ENCODE data around the gene PVALB. TPM values are rescaled to one million over a fixed set of nuclear protein-coding genes. Genes with fewer than 3 reads are reported as not detected.

Gene PVALB
- total and polyA plus RNA-seq, 2 donors (not counting 3 experiments of a cell fraction or from before 2014, with no cell fraction given) = not detected

- H4K20me1 ChIP-seq (replicated peaks; ENCODE audit: control insufficient read depth, extremely low read depth, insufficient read depth, low read length) = no peaks in the 10 kb centered on the region
- TF ChIP-seq POLR2A (IDR thresholded peaks at IDR 0.05; ENCODE audit: low read depth, low read length) (no peak), FOS (IDR thresholded peaks at IDR 0.05; ENCODE audit: borderline replicate concordance, insufficient read depth, low read length) (no peak), MYC (IDR thresholded peaks at IDR 0.05; ENCODE audit: low read depth, low read length) (no peak), GATA2 (IDR thresholded peaks at IDR 0.05; ENCODE audit: insufficient read depth, insufficient read length, low read depth, low read length) (no peak), CTCF (IDR thresholded peaks at IDR 0.05; ENCODE audit: extremely low read depth in 1 of 2, insufficient read depth in 1 of 2, low read depth in 1 of 2, low read length in 2 of 2) (no peak), POLR2AphosphoS5 (IDR thresholded peaks at IDR 0.05; ENCODE audit: insufficient read depth, low read depth, low read length) (no peak), EZH2 (IDR thresholded peaks at IDR 0.05; ENCODE audit: borderline replicate concordance, low read depth, low read length, severe bottlenecking) (no peak), JUN (IDR thresholded peaks at IDR 0.05; ENCODE audit: borderline replicate concordance, insufficient read depth, insufficient read length, low read depth) (no peak), MAX (IDR thresholded peaks at IDR 0.05; ENCODE audit: insufficient read depth, insufficient read length) (no peak)
- FAIRE-seq = no peak
- intact Hi-C loops (cut with micrococcal nuclease) (no loop called here), dilution Hi-C loops (cut with MboI; ENCODE audit: extremely low pct_ligation_motif_present, low sequenced_read_pairs) (no loop called here)
- no peak for DNase-seq (ENCODE audit: low read depth, low spot score)
- CTCF ChIA-PET = interaction anchor here (1.1 to 6.5 kb wide), 3 partner anchors 8 to 221 kb away, joined by 4 to 39 read pairs (median 6); partner anchors contain the start of gene IFT27
- no TSS peak for BruUV-seq (replicated peaks)
- no peaks in the 10 kb centered on the region for H3K9me3 ChIP-seq (replicated peaks; ENCODE audit: control insufficient read depth, insufficient read depth, low read length)
- H3K79me2 ChIP-seq (ENCODE audit: control insufficient read depth, insufficient read depth, low read length) = no peaks in the 10 kb centered on the region
- no peaks in the 10 kb centered on the region for H3K9me1 ChIP-seq (replicated peaks; ENCODE audit: control insufficient read depth, extremely low read depth, insufficient read depth, low read length)
- H3K27ac ChIP-seq (ENCODE audit: insufficient read depth, low read depth, low read length) = no peak overlapping the region
- no peak overlapping the region for H2AFZ ChIP-seq (ENCODE audit: low read depth, low read length)
- H3K4me3 ChIP-seq (replicated peaks in 1 of 3; ENCODE audit: insufficient read depth in 1 of 3, low read depth in 1 of 3, low read length in 3 of 3) = no peak overlapping the region
- H3K9ac ChIP-seq (replicated peaks; ENCODE audit: extremely low read depth, insufficient read depth, low read length) = no peak overlapping the region
- H3K4me2 ChIP-seq (ENCODE audit: insufficient read depth, low read length) = no peak overlapping the region
- H3K4me1 ChIP-seq (ENCODE audit: control insufficient read depth, extremely low read depth, insufficient read depth, low read length) = peaks cover 3% of the 10 kb centered on the region
- peaks cover 0 to 13% of the 10 kb centered on the region in 2 experiments for H3K36me3 ChIP-seq (ENCODE audit: control insufficient read depth in 2 of 2, extremely low read depth in 1 of 2, insufficient read depth in 2 of 2, low read length in 2 of 2)
- H3K27me3 ChIP-seq (ENCODE audit: control insufficient read depth in 2 of 2, insufficient read depth in 2 of 2, low read length in 2 of 2) = no peaks in the 10 kb centered on the region
- POLR2A ChIA-PET = no interaction called here
Measured at GRCh38 chr22:36768141-36768540, 48.7 kb downstream of the PVALB start.
